VCaP (cell line): ENCODE measurements around the gene CBX3.

Experiments
- H3K27ac ChIP-seq: fragments of 450-650 bp; 2 replicates; pipeline ENCODE4 v1.5.1; 2017
- TF ChIP-seq, protein P1 (sequence below): fragments of 450-650 bp; conservative IDR thresholded peaks from 2 replicates; pipeline ENCODE4 v1.5.1; 2017; ENCODE audit warnings: mild to moderate bottlenecking, moderate library complexity

The CBX3 gene

DNA sequence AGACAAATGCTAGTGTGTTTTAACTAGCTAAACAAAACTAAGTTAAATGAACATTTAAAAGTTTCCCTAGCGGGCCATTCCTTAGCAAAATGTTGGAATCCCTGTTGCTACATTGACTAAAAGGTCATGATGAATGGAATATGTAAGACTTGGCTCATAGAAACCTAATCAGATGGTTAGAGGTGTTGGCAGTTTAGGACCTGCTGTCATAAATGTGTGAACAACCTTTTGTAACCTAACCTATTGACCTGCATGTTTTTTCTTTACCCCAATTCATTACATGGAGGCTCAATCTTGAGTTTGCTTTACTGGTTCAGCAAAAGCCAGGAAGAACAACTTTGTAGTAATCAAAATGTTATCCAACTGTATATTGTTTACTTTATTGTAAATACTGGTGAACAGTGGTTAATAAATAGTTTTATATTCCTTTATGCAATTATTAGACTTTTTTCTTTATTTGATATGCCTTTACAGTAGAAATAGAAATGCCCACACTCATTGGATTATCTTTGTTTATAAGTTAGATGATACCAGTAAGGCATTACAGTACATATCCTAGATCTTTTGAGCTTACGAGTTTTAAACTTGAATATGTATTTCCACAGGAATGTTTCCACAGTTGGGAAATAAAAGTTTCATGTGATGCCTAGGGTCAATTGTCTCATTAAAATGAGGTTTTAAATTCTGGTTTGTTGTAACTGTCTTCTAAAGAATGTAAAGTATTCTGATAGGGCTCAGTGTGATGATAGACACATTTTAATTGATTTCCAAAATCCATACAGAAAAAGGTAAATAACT, 11.6 kb downstream of the CBX3 start:
- TF ChIP-seq, protein P1, sequence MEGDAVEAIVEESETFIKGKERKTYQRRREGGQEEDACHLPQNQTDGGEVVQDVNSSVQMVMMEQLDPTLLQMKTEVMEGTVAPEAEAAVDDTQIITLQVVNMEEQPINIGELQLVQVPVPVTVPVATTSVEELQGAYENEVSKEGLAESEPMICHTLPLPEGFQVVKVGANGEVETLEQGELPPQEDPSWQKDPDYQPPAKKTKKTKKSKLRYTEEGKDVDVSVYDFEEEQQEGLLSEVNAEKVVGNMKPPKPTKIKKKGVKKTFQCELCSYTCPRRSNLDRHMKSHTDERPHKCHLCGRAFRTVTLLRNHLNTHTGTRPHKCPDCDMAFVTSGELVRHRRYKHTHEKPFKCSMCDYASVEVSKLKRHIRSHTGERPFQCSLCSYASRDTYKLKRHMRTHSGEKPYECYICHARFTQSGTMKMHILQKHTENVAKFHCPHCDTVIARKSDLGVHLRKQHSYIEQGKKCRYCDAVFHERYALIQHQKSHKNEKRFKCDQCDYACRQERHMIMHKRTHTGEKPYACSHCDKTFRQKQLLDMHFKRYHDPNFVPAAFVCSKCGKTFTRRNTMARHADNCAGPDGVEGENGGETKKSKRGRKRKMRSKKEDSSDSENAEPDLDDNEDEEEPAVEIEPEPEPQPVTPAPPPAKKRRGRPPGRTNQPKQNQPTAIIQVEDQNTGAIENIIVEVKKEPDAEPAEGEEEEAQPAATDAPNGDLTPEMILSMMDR, result no peak
- H3K27ac ChIP-seq, result no peak overlapping the region

DNA sequence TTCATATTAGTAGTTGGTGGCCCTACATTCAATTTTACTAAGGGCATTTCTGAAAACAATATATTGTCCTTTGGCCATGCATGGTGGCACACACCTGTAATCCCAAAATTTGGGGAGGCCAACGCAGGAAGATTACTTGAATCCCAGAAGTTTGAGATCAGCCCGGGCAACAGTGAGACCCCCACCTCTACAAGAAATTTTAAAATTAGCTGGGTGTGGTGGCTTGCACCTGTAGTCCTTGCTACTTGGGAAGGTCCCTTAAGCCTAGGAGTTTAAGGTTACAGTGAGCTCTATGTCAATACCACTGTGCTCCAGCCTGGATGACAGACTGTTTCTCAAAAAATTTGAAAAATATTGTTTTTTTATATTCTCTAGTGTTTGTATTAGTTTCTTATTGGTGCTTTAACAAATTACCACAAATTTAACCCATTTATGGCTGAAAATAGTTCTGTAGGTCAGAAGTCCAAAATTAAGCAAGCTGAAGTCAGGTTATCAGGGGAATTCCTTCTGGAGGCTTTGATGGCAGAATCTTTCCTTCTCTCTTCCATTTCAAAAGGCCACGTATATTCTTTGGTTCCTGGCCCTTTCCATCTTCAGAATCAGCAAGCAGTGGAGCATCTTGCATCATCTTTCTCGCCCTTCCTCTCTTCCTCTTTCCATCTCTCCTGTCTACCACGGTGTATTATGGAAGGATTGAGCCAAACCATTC, 12.4 kb downstream of the CBX3 start:
- TF ChIP-seq, protein P1, result no peak
- H3K27ac ChIP-seq, result no peak overlapping the region

DNA sequence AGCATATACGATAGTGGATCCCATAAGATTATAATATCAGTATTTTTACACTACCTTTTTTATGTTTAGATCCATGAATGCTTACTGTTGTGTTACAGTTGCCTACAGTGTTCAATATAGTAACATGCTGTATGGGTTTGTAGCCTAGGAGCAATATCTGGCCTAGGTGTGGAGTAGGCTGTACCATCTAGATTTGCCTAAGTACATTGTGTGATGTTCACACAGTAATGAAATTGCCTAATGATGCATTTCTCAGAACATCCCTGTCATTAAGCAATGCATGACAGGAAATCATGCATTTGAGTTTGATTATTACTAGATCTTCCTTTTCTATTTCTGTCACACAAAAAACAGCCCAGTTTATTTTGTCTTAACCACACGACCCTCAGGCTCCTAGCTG, 14.5 kb downstream of the CBX3 start:
- no peak overlapping the region for H3K27ac ChIP-seq
- TF ChIP-seq, protein P1, result no peak

DNA sequence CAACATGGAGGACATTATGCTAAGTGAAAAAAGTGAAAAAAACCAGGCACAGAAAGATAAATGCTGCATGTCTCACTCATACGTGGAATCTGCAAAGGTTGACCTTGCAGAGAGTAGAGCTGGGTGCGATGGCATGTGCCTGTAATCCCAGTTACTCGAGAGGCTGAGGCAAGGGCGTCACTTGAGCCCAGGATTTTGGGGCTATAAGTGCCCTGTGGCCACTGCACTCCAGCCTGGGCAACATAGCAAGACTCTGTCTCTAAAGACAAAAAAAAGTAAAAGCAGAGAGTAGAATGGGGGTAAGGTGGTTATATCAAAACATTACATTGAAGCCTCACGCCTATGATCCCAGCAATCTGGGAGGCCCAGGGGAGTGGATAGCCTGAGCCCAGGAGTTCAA, 22.8 kb downstream of the CBX3 start:
- H3K27ac ChIP-seq, result no peak overlapping the region
- TF ChIP-seq, protein P1, result no peak

DNA sequence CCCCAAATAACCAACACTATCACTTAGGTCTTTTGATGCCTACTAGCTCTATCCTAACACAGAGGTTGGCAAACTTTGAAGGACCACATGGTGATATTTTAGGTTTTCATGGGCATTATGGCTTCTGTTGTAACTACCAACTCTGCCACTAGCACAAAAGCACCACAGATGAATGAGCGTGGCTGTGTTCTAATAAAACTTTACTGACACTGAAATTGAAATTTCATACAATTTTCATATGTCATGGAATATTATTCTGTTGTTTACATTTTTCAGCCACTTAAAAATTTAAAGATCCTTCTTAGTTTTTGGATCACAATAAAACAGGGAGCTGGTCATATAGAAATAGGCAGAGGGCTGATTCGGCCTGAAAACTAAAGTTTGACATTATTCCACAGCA, 26.4 kb downstream of the CBX3 start:
- no peak overlapping the region for H3K27ac ChIP-seq
- TF ChIP-seq, protein P1, result no peak

DNA sequence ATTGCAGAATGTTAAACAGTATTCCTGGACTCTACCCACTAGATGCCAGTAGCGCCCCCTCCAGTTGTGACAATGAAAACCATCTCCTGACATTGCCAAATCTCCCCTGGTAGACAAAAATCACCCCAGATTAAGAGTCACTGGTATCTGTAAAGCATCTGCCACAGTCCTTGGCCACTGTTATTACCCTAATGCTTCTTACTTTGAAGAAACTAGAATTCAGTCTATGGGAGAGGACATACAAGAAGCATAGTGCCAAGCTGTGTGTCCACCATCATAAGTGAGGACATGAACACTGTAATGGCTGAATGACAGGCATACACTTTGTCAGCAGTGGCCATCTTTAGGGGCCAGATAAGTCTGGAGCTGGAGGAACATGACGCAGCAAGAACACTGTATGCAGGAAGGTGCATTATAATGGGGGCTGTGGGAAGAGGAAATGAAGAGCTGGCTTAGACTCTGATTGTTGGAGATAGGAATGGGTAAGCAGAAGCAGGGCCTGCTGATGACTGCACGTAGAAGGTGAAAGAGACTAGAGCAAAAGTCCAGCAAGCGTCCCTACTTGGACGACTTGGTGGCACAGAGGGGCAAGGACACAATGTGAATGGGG, 32.5 kb downstream of the CBX3 start:
- TF ChIP-seq, protein P1, result no peak
- no peak overlapping the region for H3K27ac ChIP-seq

DNA sequence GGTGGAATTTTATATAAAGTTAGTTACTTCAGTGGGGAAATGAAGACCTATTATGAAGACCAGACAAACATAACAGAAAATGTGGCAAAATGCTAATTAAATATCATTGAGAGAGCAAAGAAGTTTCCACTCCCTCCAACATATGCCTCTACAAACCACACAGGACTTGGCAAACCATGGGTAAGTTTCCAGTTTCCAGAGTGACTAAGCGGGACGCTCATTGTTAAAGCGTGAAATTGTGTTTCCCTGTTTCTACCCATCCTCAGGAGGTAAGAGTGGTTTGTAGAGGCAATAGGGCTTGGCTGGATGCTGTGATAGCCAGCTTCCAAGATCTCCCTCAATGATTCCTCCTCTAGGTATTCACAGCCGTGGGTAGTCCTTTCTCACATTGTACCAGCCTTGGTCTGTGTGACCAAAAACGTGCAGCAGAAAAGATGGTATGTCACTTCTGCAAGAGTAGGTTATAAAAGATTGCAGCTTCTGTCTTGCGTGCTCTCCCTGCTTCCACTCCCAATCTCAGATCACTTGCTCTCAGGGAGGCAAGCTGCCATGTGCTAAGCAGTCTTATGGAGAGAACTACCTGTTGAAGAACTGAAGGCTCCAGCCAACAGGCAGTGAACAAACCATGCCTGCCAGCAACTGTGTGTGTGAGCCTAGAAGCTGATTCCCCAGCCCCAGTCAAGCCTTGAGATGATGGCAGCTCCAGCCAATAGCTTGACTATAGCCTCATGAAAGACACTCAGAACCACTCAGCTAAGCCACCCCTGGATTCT, 35.7 kb downstream of the CBX3 start:
- TF ChIP-seq, protein P1, result no peak
- no peak overlapping the region for H3K27ac ChIP-seq
